Measurements from ENCODE around the gene TSFM. TPM values are rescaled to one million over a fixed set of nuclear protein-coding genes. Genes with fewer than 3 reads are reported as not detected.

TSFM gene
- total RNA-seq, 1 experiment from 2014 or later = 53.2 TPM

- no peak overlapping the region for H3K4me2 ChIP-seq (ENCODE audit: low read length)
- no peak overlapping the region for H3K4me3 ChIP-seq (replicated peaks in 1 of 2; ENCODE audit: low read depth in 1 of 2, low read length in 2 of 2)
- H2AFZ ChIP-seq (ENCODE audit: low read depth, low read length, poor library complexity, severe bottlenecking) = no peak overlapping the region
- CTCF ChIA-PET = interaction anchor here (1.2 kb wide), 1 partner anchor 9 kb away, joined by 6 read pairs; the partner anchor contains the start of genes EEF1AKMT3 and METTL1
- POLR2A ChIA-PET = interaction anchor here (1.7 kb wide), 1 partner anchor 14 kb away, joined by 5 read pairs; the partner anchor contains the start of gene CYP27B1
- peaks cover 6 to 10% of the 10 kb centered on the region in 2 experiments for H3K4me1 ChIP-seq (ENCODE audit: control insufficient read depth in 1 of 2, insufficient read depth in 2 of 2, low read length in 2 of 2)
- no peak for ATAC-seq
- TF ChIP-seq REST (IDR thresholded peaks at IDR 0.05; ENCODE audit: low read depth) (no peak), SP1 (IDR thresholded peaks at IDR 0.05; ENCODE audit: low read depth) (no peak), CEBPB (IDR thresholded peaks at IDR 0.05; ENCODE audit: low read depth) (no peak), ZFX (IDR thresholded peaks at IDR 0.05) (no peak), POLR2AphosphoS5 (IDR thresholded peaks at IDR 0.05; ENCODE audit: low read depth, low read length) (no peak), ELF1 (IDR thresholded peaks at IDR 0.05; ENCODE audit: borderline replicate concordance, low read depth) (no peak), EZH2phosphoT487 (IDR thresholded peaks at IDR 0.05; ENCODE audit: borderline replicate concordance) (no peak), FOSL1 (IDR thresholded peaks at IDR 0.05; ENCODE audit: low read depth) (no peak), CBX3 (IDR thresholded peaks at IDR 0.05; ENCODE audit: low read depth) (no peak), SIN3A (IDR thresholded peaks at IDR 0.05; ENCODE audit: low read depth) (no peak), CTCF (IDR thresholded peaks at IDR 0.05 in 2 of 3, conservative IDR thresholded peaks at IDR 0.05 in 1 of 3; ENCODE audit: borderline replicate concordance in 1 of 3, insufficient read depth in 1 of 3, low read depth in 2 of 3, low read length in 2 of 3) (no peak)
- no peak overlapping the region for H3K9ac ChIP-seq (ENCODE audit: low read length)
- RAD21 ChIA-PET (ENCODE audit: low non-redundant PET in 1 of 2, low total read pairs in 2 of 2, uncharacterized antibody in 2 of 2, unreplicated experiment in 2 of 2) = interaction anchor here in 1 of 2 experiments (0.7 kb wide), 1 partner anchor 11 kb away, joined by 3 read pairs; no protein-coding TSS in a partner anchor
- H3K27me3 ChIP-seq (ENCODE audit: insufficient read depth, low read length) = no peaks in the 10 kb centered on the region
- intact Hi-C loops (cut with micrococcal nuclease) = no loop called here
- peaks cover 35% of the 10 kb centered on the region for H3K79me2 ChIP-seq (ENCODE audit: insufficient read depth, low read length)
- no peaks in the 10 kb centered on the region for H3K9me3 ChIP-seq (ENCODE audit: control insufficient read depth in 1 of 2, insufficient read depth in 1 of 2, low read depth in 1 of 2, low read length in 2 of 2)
- H3K27ac ChIP-seq (ENCODE audit: low read depth, low read length) = no peak overlapping the region
- no peak for DNase-seq (ENCODE audit: low read depth, low spot score)
- no TSS peak for BruUV-seq (replicated peaks)
- peaks cover 3 to 9% of the 10 kb centered on the region in 2 experiments; a peak in 3 of 4 replicates for H3K36me3 ChIP-seq (ENCODE audit: control insufficient read depth in 1 of 2, insufficient read depth in 2 of 2, low read length in 2 of 2)
- no peaks in the 10 kb centered on the region for H3K9me2 ChIP-seq (ENCODE audit: insufficient read depth)
- H4K20me1 ChIP-seq (ENCODE audit: insufficient read depth) = no peaks in the 10 kb centered on the region
Observed at GRCh38 chr12:57781244-57781643, 1.3 kb upstream of the TSFM start.
